ENCODE results near the gene NPR2. TPM values are rescaled to one million over a fixed set of nuclear protein-coding genes. Genes with fewer than 3 reads are reported as not detected.

NPR2 gene
- total RNA-seq, 1 donor from 2014 or later: 15.4 TPM

- peaks cover 27% of the 10 kb centered on the region for H3K36me3 Mint-ChIP-seq (ENCODE audit: low read depth)
- H3K27me3 Mint-ChIP-seq: no peaks in the 10 kb centered on the region
- DNase-seq: no peak
These were observed 7.4 kb downstream of the NPR2 start for GRCh38 chr9:35798658-35799374.

GRCh38 chr9:35800530-35800929 is 9.1 kb downstream of the NPR2 start:
- no peak for DNase-seq
- H3K4me3 Mint-ChIP-seq: no peak overlapping the region
- H3K4me1 Mint-ChIP-seq: peaks cover 16% of the 10 kb centered on the region
- no peak overlapping the region for H3K27ac Mint-ChIP-seq
- H3K27me3 Mint-ChIP-seq: no peaks in the 10 kb centered on the region
- H3K36me3 Mint-ChIP-seq (ENCODE audit: low read depth): peaks cover 29% of the 10 kb centered on the region
- intact Hi-C loops (cut with micrococcal nuclease): no loop called here
- H3K9me3 Mint-ChIP-seq: no peaks in the 10 kb centered on the region

More at GRCh38 chr9:35798658-35799374, 7.4 kb downstream of the NPR2 start:
- H3K4me3 Mint-ChIP-seq: no peak overlapping the region
- H3K9me3 Mint-ChIP-seq: no peaks in the 10 kb centered on the region
- intact Hi-C loops (cut with micrococcal nuclease): loop anchor here (2.0 to 5.0 kb wide), 2 partner anchors 14 to 42 kb away; partner anchors contain the start of gene SPAG8
- H3K4me1 Mint-ChIP-seq: peaks cover 28% of the 10 kb centered on the region
- peak overlapping the region; percentile 78 for H3K27ac Mint-ChIP-seq

- H3K4me1 Mint-ChIP-seq: peaks cover 16% of the 10 kb centered on the region
These were observed 10.1 kb downstream of the NPR2 start for GRCh38 chr9:35801328-35802128.

GRCh38 chr9:35806101-35806500 is 14.7 kb downstream of the NPR2 start:
- DNase-seq: no peak
- H3K4me1 Mint-ChIP-seq: peaks cover 5% of the 10 kb centered on the region
- intact Hi-C loops (cut with micrococcal nuclease): no loop called here
- H3K4me3 Mint-ChIP-seq: no peak overlapping the region
- H3K36me3 Mint-ChIP-seq (ENCODE audit: low read depth): peaks cover 32% of the 10 kb centered on the region
- peak overlapping the region; percentile 25 for H3K27ac Mint-ChIP-seq
- H3K27me3 Mint-ChIP-seq: no peaks in the 10 kb centered on the region
- no peaks in the 10 kb centered on the region for H3K9me3 Mint-ChIP-seq

More at GRCh38 chr9:35801328-35802128, 10.1 kb downstream of the NPR2 start:
- Mint-ChIP-seq H3K27me3 (no peaks in the 10 kb centered on the region), H3K9me3 (no peaks in the 10 kb centered on the region), H3K4me3 (no peak overlapping the region), H3K27ac (no peak overlapping the region), H3K36me3 (ENCODE audit: low read depth) (peaks cover 37% of the 10 kb centered on the region)
- intact Hi-C loops (cut with micrococcal nuclease): no loop called here
- no peak for DNase-seq

- Mint-ChIP-seq H3K27ac (no peak overlapping the region), H3K36me3 (ENCODE audit: low read depth) (peaks cover 21% of the 10 kb centered on the region), H3K9me3 (no peaks in the 10 kb centered on the region), H3K4me3 (no peak overlapping the region), H3K27me3 (no peaks in the 10 kb centered on the region), H3K4me1 (peaks cover 24% of the 10 kb centered on the region)
- no peak for DNase-seq
- intact Hi-C loops (cut with micrococcal nuclease): no loop called here
These were observed 17.0 kb downstream of the NPR2 start for GRCh38 chr9:35808433-35808832.

GRCh38 chr9:35810122-35810521 is 18.7 kb downstream of the NPR2 start:
- Mint-ChIP-seq H3K36me3 (ENCODE audit: low read depth) (peaks cover 20% of the 10 kb centered on the region), H3K4me3 (no peak overlapping the region), H3K4me1 (peaks cover 32% of the 10 kb centered on the region), H3K27ac (no peak overlapping the region), H3K27me3 (no peaks in the 10 kb centered on the region), H3K9me3 (no peaks in the 10 kb centered on the region)
- intact Hi-C loops (cut with micrococcal nuclease): loop anchor here (5.0 to 10.0 kb wide), 4 partner anchors 153 to 695 kb away; partner anchors contain the start of genes ATOSB, CCDC107, RMRP and RNF38
- no peak for DNase-seq

- H3K9me3 Mint-ChIP-seq: peaks cover 3% of the 10 kb centered on the region
- H3K36me3 Mint-ChIP-seq (ENCODE audit: low read depth): peaks cover 12% of the 10 kb centered on the region
- no peak for DNase-seq
- intact Hi-C loops (cut with micrococcal nuclease): loop anchor here (1.0 to 10.0 kb wide), 6 partner anchors 13 to 697 kb away; partner anchors contain the start of genes ATOSB, CCDC107, RMRP and RNF38
- H3K4me3 Mint-ChIP-seq: peak overlapping the region; percentile 87
- H3K27ac Mint-ChIP-seq: peak overlapping the region; percentile 94
- no peaks in the 10 kb centered on the region for H3K27me3 Mint-ChIP-seq
- H3K4me1 Mint-ChIP-seq: peaks cover 35% of the 10 kb centered on the region
These were observed 20.1 kb downstream of the NPR2 start for GRCh38 chr9:35811381-35812024.

- intact Hi-C loops (cut with micrococcal nuclease): loop anchor here (1.0 to 10.0 kb wide), 6 partner anchors 13 to 697 kb away; partner anchors contain the start of genes ATOSB, CCDC107, RMRP and RNF38
- Mint-ChIP-seq H3K27ac (peak within 1 kb of the TSS; percentile 94), H3K9me3 (peaks cover 3% of the 10 kb centered on the region), H3K4me3 (peak within 1 kb of the TSS; percentile 87), H3K36me3 (ENCODE audit: low read depth) (peaks cover 8% of the 10 kb centered on the region), H3K27me3 (no peaks in the 10 kb centered on the region), H3K4me1 (peaks cover 35% of the 10 kb centered on the region)
- peak; percentile 99 for DNase-seq
These were observed 20.7 kb downstream of the NPR2 start, which contains the start of gene SPAG8 for GRCh38 chr9:35812025-35812602. TSS of gene SPAG8 (minus strand) at chr9:35812262. CDS start at chr9:35812147, 115 bp downstream.

GRCh38 chr9:35813434-35814105 is 22.2 kb downstream of the NPR2 start:
- intact Hi-C loops (cut with micrococcal nuclease): loop anchor here (2.0 to 10.0 kb wide), 7 partner anchors 15 to 699 kb away; partner anchors contain the start of genes ATOSB, CCDC107, NPR2 and RMRP
- DNase-seq: no peak
- Mint-ChIP-seq H3K4me1 (peaks cover 35% of the 10 kb centered on the region), H3K4me3 (peak overlapping the region; percentile 90), H3K27ac (no peak overlapping the region), H3K27me3 (peaks cover 4% of the 10 kb centered on the region), H3K9me3 (peaks cover 3% of the 10 kb centered on the region), H3K36me3 (ENCODE audit: low read depth) (peaks cover 2% of the 10 kb centered on the region)

GRCh38 chr9:35814106-35814840 is 22.9 kb downstream of the NPR2 start:
- Mint-ChIP-seq H3K27me3 (peaks cover 4% of the 10 kb centered on the region), H3K4me1 (peaks cover 35% of the 10 kb centered on the region), H3K9me3 (peaks cover 3% of the 10 kb centered on the region), H3K4me3 (peak overlapping the region; percentile 90), H3K36me3 (ENCODE audit: low read depth) (peaks cover 2% of the 10 kb centered on the region), H3K27ac (peak overlapping the region; percentile 98)
- peak; percentile 84 for DNase-seq
- intact Hi-C loops (cut with micrococcal nuclease): loop anchor here (2.0 to 10.0 kb wide), 6 partner anchors 23 to 699 kb away; partner anchors contain the start of genes ATOSB, CCDC107, NPR2 and RMRP

GRCh38 chr9:35814841-35815543 is 23.6 kb downstream of the NPR2 start, which contains the start of gene HINT2:
TSS of gene HINT2 (minus strand) at chr9:35815042. CDS start at chr9:35814979, 63 bp downstream.
- peaks cover 3% of the 10 kb centered on the region for H3K9me3 Mint-ChIP-seq
- intact Hi-C loops (cut with micrococcal nuclease): loop anchor here (1.0 to 10.0 kb wide), 9 partner anchors 14 to 743 kb away; partner anchors contain the start of genes ATOSB, CCDC107, CREB3 and NPR2
- peak within 1 kb of the TSS; percentile 90 for H3K4me3 Mint-ChIP-seq
- no peaks in the 10 kb centered on the region for H3K36me3 Mint-ChIP-seq (ENCODE audit: low read depth)
- H3K27me3 Mint-ChIP-seq: peaks cover 4% of the 10 kb centered on the region
- H3K4me1 Mint-ChIP-seq: peaks cover 35% of the 10 kb centered on the region
- DNase-seq: peak; percentile 99
- H3K27ac Mint-ChIP-seq: peak within 1 kb of the TSS; percentile 98
